GM18951 (cell line): ENCODE data around the gene CDCP2.

Experiments
- POLR2A ChIP-seq: IDR thresholded peaks from 4 replicates; pipeline ENCODE4 v1.6.1; 2011; ENCODE audit warnings: mild to moderate bottlenecking; ENCODE audit not compliant: insufficient read length, insufficient read depth; ENCODE audit errors: extremely low read depth
- in situ Hi-C: fragments of 300-500 bp; cut with MboI; formaldehyde crosslinking; loops from one replicate; pipeline ENCODE4 v1.12.0; 2022; ENCODE audit warnings: low sequenced_read_pairs, mixed read lengths, inconsistent platforms; ENCODE audit not compliant: unreplicated experiment

Gene CDCP2

GRCh38 chr1:54138994-54139393, 13.8 kb downstream of the CDCP2 start:
- TF ChIP-seq POLR2A = no peak
- in situ Hi-C loops = no loop called here

GRCh38 chr1:54137534-54138061, 15.2 kb downstream of the CDCP2 start:
- in situ Hi-C loops = no loop called here
- TF ChIP-seq POLR2A = no peak

GRCh38 chr1:54136963-54137533, 15.8 kb downstream of the CDCP2 start:
- in situ Hi-C loops = no loop called here
- TF ChIP-seq POLR2A = no peak

DNA sequence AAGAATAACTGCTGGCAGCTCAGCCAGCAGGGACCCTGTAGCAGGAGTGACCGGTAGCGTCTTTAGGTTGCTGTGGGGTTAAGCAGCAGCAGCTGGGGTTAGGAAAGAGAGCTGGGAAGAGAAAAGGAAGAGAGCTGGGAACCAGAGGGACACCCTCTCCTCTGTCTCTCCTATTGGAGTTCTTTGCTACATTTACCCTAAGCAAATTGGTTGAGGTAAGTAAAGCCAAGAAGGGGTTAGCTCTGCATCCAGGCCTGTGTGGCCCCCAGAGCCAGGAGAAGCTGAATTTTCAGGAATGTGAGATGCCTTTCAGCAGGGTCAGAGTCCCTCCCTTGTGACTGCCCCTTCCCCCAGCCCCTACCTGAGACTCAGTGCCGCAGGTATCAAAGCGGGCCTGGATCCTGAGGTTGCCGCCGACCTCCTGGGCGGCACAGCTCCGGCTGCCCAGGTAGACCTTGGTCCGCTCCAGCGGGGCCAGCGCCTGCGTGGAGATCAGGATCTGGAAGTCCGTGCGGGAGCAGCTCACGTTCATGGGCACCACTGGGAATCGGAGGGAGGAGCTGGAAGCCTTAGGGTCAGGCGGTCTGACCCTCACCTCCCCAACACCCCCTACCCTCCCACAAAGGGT, 16.4 kb downstream of the CDCP2 start:
- in situ Hi-C loops = no loop called here
- TF ChIP-seq POLR2A = no peak

GRCh38 chr1:54135436-54136120, 17.2 kb downstream of the CDCP2 start:
- in situ Hi-C loops = no loop called here
- TF ChIP-seq POLR2A = no peak

- no peak for TF ChIP-seq POLR2A
- in situ Hi-C loops = no loop called here
Observed at GRCh38 chr1:54134295-54134694, 18.5 kb downstream of the CDCP2 start.

DNA sequence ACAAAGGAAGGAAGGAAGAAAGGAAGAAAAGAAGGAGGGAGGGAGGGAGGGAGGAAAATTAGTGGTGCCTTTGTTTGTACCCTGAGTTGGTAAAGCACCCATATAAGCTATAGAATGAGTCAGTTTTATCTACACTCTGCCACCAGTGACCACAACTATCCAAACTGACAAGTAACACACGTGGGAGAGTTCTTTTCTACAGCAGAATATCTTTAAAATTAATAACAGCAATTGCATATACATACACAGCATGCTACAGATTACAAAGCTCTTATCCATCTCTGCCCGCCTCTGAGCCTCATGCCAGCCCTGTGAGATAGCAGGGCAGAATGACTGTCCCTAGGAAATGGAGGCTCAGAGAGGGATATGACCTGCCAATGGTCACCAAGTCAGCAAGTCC, 20.3 kb downstream of the CDCP2 start:
- in situ Hi-C loops = no loop called here
- no peak for TF ChIP-seq POLR2A

- in situ Hi-C loops = no loop called here
- TF ChIP-seq POLR2A = no peak
Observed at GRCh38 chr1:54131419-54131818, 21.4 kb downstream of the CDCP2 start.

GRCh38 chr1:54129858-54130257, 22.9 kb downstream of the CDCP2 start:
- in situ Hi-C loops = no loop called here
- TF ChIP-seq POLR2A = no peak

DNA sequence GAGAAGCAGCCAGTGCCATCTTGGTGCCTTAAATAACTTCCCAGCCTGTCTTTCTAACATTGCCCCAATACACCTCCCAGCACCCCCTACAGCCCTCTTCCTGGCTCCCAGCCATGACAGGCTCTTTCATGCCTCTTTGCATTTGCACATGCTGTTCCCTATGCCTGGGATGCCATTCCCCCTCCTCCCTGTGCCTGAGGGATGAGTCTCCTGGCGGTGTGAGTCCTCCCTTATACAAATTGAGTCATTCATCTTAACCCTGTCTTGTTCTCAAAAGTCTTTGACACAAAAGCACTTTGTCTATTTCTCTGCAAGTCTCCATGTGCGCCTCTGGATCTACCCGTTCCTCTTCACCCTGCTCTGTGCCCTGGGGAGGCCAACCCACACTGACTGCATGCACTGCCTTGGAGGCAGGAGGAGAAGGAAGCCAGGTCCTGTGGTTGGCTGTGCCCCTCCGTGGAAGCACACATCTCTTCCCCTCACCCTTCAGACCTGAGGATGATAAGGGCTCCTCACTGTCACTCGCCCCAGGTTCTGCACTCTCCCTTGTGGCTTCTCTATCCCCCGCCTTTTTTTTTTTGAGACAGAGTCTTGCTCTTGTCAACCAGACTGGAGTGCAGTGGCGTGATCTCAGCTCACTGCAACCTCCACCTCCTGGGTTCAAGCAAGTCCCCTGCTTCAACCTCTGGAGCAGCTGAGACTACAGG, 25.1 kb downstream of the CDCP2 start:
- no peak for TF ChIP-seq POLR2A

GRCh38 chr1:54126271-54126815, 26.5 kb downstream of the CDCP2 start:
- in situ Hi-C loops = no loop called here
- TF ChIP-seq POLR2A = no peak

More for the DNA sequence above, 25.1 kb downstream of the CDCP2 start:
- in situ Hi-C loops = no loop called here

DNA sequence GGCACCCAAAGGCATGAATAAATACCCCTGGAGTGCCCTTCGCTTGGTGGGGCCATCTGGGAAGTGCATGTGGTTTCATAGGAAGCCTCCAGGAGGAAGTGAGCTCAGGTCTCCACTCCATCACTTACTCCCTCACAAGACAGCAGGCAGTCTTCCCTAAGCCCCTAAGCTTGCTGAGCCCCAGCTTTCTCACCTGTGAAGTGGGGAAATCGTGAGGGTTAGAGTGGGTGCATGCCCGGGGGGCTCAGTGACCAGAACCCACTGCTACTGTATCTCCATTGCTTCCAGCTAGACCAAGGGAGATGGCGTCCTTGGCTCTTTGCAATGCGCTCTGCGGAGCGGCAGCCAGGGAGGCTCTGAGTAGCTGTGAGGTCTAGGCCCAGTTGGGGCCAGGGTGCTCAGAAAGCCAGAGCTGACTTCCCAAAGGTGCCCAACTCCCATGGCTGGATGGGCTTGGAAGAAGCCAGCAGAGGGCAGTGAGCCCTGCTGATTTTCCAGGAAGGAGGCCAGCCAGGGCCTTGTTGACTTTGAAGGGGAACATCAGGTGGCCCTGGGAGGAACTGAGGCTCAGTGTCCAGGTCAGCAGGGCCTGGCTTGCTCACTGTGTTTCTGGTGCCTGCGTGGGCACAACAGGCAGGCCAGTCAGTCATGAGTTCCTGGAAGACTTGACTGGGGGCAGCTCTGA, 27.3 kb downstream of the CDCP2 start:
- TF ChIP-seq POLR2A = no peak
- in situ Hi-C loops = no loop called here

DNA sequence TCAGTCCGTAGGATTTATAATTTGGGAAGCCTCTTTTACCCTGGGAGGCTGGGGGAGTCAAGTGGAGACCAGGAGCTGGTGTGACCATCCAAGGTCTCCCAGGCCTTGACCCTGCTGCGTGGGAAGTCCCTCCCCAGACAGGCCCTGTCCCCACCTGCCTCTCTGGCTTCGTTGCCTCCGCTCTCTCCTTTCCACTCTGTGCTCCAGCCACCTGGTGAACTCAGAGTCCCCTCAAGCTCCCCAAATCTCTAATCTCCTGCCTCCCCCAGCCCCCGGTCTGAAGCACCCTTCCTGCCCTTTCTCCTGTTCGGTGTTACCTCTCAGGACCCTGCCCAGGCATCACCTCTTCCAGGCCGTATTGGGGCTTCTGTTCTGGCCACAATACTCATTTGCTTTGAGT, 27.9 kb downstream of the CDCP2 start:
- no peak for TF ChIP-seq POLR2A
- in situ Hi-C loops = no loop called here

- in situ Hi-C loops = no loop called here
- TF ChIP-seq POLR2A = no peak
Observed at GRCh38 chr1:54124472-54124871, 28.3 kb downstream of the CDCP2 start.
